HFFc6 (cell line): ENCODE measurements around the gene RNU6-8. TPM values are rescaled to one million over a fixed set of nuclear protein-coding genes. Genes with fewer than 3 reads are reported as not detected.

ENCODE experiments used
- DNase-seq: peaks from one replicate; pipeline ENCODE4 v3.0.0-alpha.2; 2018
- H3K27ac Mint-ChIP-seq: 2 replicates; pipeline ENCODE4 v1.8.0; 2020; ENCODE audit warnings: mild to moderate bottlenecking, mixed read lengths
- H3K27me3 Mint-ChIP-seq: 2 replicates; pipeline ENCODE4 v1.8.0; 2021; ENCODE audit warnings: mild to moderate bottlenecking, moderate library complexity, mixed read lengths; ENCODE audit not compliant: insufficient read depth
- H3K36me3 Mint-ChIP-seq: 2 replicates; pipeline ENCODE4 v1.8.0; 2021; ENCODE audit warnings: low read depth, mixed read lengths
- H3K4me1 Mint-ChIP-seq: 2 replicates; pipeline ENCODE4 v1.8.0; 2020; ENCODE audit warnings: low read depth, mixed read lengths
- H3K4me3 Mint-ChIP-seq: 2 replicates; pipeline ENCODE4 v1.8.0; 2020; ENCODE audit warnings: mild to moderate bottlenecking, moderate library complexity, mixed read lengths
- H3K9me3 Mint-ChIP-seq: 2 replicates; pipeline ENCODE4 v1.8.0; 2020; ENCODE audit warnings: mild to moderate bottlenecking, mixed read lengths
- total RNA-seq, 6 experiments: library from RNA; stranded (reverse); fragmentation: NEBNext Ultra II Directional; extraction: Animal tissue kit (Norgen Biotek cat#: 25700); gene quantifications; 2 replicates in 1 of 6; 3 replicates in 5 of 6; pipeline ENCODE4 v1.2.3, GENCODE V29; 2021
- TF ChIP-seq, protein P1 (sequence below): fragments of 200-600 bp; sonication (generic); IDR thresholded peaks from 2 replicates; pipeline ENCODE4 v1.5.0; 2021; ENCODE audit warnings: antibody characterized with exemption, mild to moderate bottlenecking

The RNU6-8 gene
- total RNA-seq, 6 experiments from 2014 or later = not detected

DNA sequence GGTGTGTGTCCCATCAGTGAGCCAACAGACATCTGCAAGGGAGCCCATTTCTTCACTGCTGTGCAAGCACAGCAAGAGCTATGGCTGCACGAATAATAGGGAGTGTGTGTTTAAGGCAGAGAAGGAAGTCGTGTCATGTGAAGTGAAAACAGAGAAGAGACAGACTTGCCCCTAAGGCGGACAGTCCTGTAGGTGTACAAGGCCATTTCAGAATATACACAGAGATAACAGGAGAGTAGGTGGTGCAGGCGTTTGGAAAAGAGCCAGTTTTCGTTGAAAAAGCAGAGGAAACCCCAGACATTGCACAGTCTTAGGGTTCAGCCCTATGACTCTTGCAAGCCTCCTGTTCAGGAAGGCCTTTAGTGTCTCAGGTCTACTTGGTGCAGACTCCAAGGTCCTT lies 46.3 kb upstream of the RNU6-8 start:
- Mint-ChIP-seq H3K36me3 (no peaks in the 10 kb centered on the region), H3K27me3 (peaks cover 2% of the 10 kb centered on the region), H3K9me3 (no peaks in the 10 kb centered on the region), H3K4me1 (no peaks in the 10 kb centered on the region), H3K4me3 (no peak overlapping the region), H3K27ac (no peak overlapping the region)
- TF ChIP-seq, protein P1, sequence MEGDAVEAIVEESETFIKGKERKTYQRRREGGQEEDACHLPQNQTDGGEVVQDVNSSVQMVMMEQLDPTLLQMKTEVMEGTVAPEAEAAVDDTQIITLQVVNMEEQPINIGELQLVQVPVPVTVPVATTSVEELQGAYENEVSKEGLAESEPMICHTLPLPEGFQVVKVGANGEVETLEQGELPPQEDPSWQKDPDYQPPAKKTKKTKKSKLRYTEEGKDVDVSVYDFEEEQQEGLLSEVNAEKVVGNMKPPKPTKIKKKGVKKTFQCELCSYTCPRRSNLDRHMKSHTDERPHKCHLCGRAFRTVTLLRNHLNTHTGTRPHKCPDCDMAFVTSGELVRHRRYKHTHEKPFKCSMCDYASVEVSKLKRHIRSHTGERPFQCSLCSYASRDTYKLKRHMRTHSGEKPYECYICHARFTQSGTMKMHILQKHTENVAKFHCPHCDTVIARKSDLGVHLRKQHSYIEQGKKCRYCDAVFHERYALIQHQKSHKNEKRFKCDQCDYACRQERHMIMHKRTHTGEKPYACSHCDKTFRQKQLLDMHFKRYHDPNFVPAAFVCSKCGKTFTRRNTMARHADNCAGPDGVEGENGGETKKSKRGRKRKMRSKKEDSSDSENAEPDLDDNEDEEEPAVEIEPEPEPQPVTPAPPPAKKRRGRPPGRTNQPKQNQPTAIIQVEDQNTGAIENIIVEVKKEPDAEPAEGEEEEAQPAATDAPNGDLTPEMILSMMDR = no peak
- no peak for DNase-seq

DNA sequence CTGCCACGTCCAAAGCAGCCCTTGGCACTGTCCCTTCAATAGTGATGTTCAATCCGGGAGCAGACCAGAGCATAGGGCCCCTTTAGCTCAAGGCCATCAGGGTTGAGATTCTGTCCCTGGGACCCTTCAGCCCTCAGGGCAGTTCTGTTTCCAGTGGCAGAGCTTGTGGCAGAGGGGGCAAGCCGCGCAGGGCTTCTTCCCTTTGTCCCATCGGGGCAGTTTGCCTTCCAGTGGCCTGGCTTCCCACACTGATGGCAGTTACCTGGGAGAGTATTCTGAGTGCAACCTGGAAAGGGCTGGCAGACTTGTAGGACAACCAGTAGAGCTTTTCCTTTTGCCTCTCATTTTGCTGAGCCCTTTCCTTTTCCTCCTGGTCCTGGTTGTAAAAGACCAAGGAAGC lies 43.7 kb upstream of the RNU6-8 start:
- Mint-ChIP-seq H3K4me1 (no peaks in the 10 kb centered on the region), H3K27ac (no peak overlapping the region), H3K27me3 (peaks cover 2% of the 10 kb centered on the region), H3K4me3 (no peak overlapping the region), H3K36me3 (no peaks in the 10 kb centered on the region), H3K9me3 (no peaks in the 10 kb centered on the region)
- TF ChIP-seq, protein P1 = no peak
- DNase-seq = no peak

DNA sequence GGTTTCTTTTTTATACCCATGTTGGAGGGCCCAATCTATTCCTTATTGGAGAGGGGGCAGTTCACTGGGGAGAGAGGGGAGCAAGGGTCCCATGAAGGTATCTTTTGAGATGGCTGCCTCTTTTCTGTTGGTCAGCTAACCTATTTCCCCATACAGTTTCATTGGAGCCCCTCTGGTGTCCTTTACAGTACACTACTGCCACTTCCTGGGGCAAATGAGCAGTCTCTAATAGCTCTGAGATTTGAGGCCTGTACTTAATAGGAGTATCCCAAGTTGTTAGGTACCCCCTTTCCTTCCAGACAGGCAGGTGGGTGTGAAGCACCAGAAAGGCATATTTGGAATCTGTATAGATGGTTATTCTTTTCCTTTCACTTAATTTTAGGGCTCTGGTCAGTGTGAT lies 41.3 kb upstream of the RNU6-8 start:
- Mint-ChIP-seq H3K4me1 (no peaks in the 10 kb centered on the region), H3K9me3 (peaks cover 7% of the 10 kb centered on the region), H3K4me3 (no peak overlapping the region), H3K27ac (no peak overlapping the region), H3K27me3 (no peaks in the 10 kb centered on the region; the same call in none of the 2 replicates), H3K36me3 (peaks cover 7% of the 10 kb centered on the region; the same call in 1 of the 2 replicates)
- no peak for DNase-seq
- TF ChIP-seq, protein P1 = peak; percentile 42; the same call in 1 of the 2 replicates

DNA sequence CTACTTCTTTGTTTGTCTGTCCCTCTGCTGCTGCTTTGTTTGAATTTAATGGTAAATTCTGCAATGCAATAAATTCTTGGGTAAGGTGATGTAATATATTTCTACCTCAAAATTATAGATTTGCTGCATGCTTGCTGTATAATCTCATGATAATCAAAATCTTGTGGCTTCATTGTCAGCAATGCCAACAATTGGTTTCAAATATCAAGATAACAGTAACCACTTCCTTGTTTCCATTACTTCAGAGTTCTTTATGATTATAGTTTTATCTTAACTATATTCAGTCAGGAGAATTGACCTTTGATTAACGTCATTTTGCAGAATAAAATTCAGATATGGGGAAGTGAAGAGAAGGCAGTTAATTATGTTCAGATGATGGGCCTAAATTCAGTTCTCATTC lies 30.2 kb upstream of the RNU6-8 start:
- Mint-ChIP-seq H3K9me3 (peaks cover 5% of the 10 kb centered on the region; the same call in 1 of the 2 replicates), H3K36me3 (no peaks in the 10 kb centered on the region), H3K4me1 (peaks cover 48% of the 10 kb centered on the region), H3K4me3 (no peak overlapping the region), H3K27me3 (no peaks in the 10 kb centered on the region; the same call in 1 of the 2 replicates), H3K27ac (no peak overlapping the region)
- DNase-seq = no peak
- TF ChIP-seq, protein P1 = no peak

GRCh38 chr14:32232481-32232880 lies 29.4 kb upstream of the RNU6-8 start:
- TF ChIP-seq, protein P1 = no peak
- Mint-ChIP-seq H3K4me3 (no peak overlapping the region), H3K4me1 (peaks cover 48% of the 10 kb centered on the region), H3K9me3 (peaks cover 2% of the 10 kb centered on the region; the same call in 1 of the 2 replicates), H3K27me3 (no peaks in the 10 kb centered on the region; the same call in 1 of the 2 replicates), H3K36me3 (no peaks in the 10 kb centered on the region), H3K27ac (no peak overlapping the region)
- no peak for DNase-seq
